HG03108 (cell line): ENCODE data around the gene CDY2A.
"Not testable (repeated sequence)": the region's sequence is repeated elsewhere in the genome, so short reads cannot be mapped to it uniquely, and the experiment has no call there.

Source experiments
- ATAC-seq: cut with Tn5 transposase; IDR thresholded peaks from one replicate; pipeline ENCODE4 v1.9.1; 2021; ENCODE audit warnings: moderate library complexity; ENCODE audit not compliant: unreplicated experiment

CDY2A gene

GRCh38 chrY:18025487-18025886, at the start of gene CDY2A:
CDY2A (plus strand) TSS chrY:18025787; CDS start chrY:18026115, 328 bp downstream.
- not testable (repeated sequence) for ATAC-seq

DNA sequence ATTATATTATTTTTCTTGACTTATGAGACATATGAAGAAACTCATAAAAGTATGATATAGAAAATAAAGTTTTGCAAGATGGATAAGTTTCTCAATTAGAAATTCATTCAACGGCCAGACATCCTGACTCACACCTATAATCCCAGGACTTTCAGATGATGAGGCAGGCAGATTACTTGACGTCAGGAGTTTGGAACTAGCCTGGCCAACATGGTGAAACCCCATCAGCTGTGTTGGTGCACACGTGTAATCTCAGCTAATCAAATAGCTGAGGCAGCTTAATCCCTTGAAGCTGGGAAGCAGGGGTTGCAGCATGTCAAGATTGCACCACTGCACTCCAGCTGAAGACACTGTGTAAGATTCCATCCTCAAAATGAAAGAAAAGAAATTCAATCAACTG, 28.0 kb upstream of the CDY2A start:
- not testable (repeated sequence) for ATAC-seq

DNA sequence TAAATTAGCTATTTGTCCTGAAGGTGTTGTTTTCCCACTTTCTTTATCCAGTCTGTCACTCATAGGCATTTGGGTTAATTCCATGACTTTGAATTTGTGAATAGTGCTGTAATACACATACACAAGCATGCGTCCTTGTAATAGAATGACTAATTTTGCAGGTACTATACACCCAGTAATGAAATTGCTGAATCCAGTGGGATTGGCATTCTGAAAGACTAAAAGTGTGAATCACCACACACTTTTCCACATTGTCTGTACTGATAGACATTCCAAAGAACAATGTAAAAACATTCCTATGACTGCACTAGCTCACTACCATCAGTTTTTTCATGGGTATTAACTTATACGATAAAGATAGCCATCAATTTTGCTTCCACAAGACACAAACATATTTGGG, 27.3 kb upstream of the CDY2A start:
- not testable (repeated sequence) for ATAC-seq

DNA sequence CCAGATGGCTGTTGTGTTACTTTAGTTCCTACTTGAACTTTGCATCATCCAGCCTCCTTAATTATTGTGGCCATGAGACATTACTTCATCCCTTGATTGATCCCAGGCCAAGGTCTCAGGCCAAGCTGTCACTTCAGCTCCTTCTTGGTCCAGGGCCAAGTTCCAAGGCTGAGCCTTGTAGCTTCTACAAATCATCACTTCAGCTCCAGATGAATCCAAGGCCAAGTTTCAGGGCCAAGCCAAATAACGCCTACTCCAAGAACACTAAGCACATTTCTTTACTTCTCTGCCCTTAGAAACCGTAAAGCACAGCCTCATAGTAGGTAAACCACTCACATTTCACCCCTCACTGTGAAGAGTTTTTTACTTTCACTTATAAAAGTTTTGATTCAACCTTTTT, 1.7 kb upstream of the CDY2A start:
- not testable (repeated sequence) for ATAC-seq

DNA sequence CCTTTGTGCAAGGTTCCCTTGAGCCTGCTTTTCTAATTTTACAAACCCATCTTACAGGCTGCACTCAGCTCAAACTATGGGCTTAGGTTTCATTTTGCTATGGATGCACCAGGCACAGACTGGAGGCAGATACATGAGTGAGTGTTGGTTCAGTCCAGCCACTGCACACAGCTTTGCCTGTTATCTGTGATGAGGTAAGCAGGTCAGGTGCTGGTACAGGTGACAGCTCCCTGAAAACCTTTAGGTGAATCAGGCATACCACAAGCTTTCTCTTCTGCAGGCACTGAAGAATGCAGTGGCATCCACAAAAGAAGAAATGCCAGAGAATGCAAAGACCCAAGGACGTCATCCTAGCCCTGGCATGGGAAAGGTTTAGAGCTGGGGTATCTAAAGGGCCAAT, 3.3 kb downstream of the CDY2A start:
- ATAC-seq: not testable (repeated sequence)

DNA sequence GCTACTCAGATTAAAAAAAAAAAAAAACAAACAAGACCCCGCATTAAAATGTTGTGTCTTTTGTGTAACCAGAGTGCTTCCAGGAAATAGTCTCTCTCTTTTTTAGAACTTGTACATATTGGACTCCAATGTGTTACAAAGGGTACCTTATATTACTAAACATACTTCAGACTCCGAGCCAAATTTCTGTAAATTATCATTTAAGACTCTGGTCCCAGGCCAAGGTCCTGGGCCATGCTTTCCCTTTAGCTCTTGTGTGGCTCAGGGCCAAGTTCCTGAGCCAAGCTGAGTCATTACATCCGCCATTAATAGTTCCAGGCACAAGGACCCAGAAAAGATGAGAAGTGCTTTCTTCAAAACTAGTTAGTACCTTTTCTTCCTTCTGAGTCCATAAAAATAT, 4.6 kb downstream of the CDY2A start:
- not testable (repeated sequence) for ATAC-seq

- ATAC-seq: not testable (repeated sequence)
Observed at GRCh38 chrY:18034100-18034814, 8.7 kb downstream of the CDY2A start.

DNA sequence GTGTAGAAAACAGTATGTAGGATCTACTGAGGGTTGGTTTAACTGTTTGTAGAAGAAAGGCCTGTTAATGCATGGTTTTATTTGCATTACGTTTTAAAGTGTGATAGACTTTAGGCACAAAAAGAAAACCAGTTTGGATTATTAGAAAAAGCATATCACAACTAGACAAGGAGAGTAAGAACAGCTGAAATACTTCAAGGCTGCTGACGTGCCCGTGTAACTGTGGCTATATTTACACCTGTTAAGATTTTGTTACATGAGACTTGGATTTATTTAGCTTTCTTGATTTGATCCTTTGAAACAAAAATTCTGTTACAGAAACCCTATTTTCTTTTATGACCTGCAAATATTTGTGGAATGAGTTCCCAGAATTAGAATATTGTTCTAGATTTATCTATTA, 9.3 kb downstream of the CDY2A start:
- not testable (repeated sequence) for ATAC-seq

DNA sequence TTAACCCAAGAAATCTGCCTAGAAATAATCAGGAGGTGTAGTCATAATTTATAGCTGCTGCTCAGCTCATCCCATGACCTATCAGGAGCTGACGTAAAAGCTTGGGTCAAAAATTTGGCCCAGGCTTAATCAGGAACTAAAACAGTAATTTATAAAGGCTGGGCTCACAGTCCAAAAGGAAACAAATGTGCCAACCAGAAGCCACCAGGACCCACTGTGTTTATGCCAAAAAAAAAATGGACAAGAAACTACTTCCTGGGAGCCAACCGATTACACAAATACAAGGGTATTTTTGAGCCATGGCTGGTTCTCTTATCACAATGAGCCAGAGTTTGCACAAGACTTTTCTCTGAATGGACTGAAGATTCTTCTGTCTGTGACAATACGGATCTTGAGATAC, 19.4 kb downstream of the CDY2A start:
- ATAC-seq: not testable (repeated sequence)

- not testable (repeated sequence) for ATAC-seq
Observed at GRCh38 chrY:18048149-18049040, 22.8 kb downstream of the CDY2A start.

- not testable (repeated sequence) for ATAC-seq
Observed at GRCh38 chrY:18049061-18049460, 23.5 kb downstream of the CDY2A start.

- ATAC-seq: not testable (repeated sequence)
Observed at GRCh38 chrY:18056473-18056872, 30.9 kb downstream of the CDY2A start.

GRCh38 chrY:18073464-18073863, 47.9 kb downstream of the CDY2A start:
- ATAC-seq: not testable (repeated sequence)
